CD1c-positive myeloid dendritic cell (primary cell): ENCODE results near the gene TOM1L2.
A peak's percentile ranks its signal among the peaks of the same experiment; 100 is the strongest.
"Not testable (repeated sequence)": the region's sequence is repeated elsewhere in the genome, so short reads cannot be mapped to it uniquely, and the experiment has no call there.

Experiments used
- DNase-seq: peaks from one replicate; pipeline ENCODE4 v3.0.0-alpha.2; 2016; ENCODE audit errors: extremely low spot score

The TOM1L2 gene

DNA sequence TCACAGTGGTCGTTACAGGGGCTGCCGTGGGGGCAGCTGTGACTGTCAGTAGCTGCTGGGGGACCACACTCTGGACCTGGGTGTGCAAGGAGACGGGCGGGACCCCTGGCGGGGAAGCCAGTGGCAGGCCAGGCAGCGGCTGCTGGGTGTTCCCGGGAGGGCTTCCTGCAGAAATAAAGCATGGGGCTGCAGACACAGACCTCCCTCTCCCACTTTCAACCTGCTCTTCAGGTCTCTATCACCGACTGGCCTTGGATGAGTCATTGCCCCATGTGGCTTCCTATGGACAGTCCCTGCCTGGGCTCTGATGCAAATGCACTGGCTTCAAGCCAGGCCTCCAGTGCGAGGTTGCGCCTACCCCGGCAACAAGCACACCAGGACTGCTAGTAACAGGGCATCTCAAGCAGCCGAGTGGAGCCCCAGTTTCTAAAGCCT is 152.6 kb downstream of the TOM1L2 start:
- DNase-seq, result peak; percentile 72

DNA sequence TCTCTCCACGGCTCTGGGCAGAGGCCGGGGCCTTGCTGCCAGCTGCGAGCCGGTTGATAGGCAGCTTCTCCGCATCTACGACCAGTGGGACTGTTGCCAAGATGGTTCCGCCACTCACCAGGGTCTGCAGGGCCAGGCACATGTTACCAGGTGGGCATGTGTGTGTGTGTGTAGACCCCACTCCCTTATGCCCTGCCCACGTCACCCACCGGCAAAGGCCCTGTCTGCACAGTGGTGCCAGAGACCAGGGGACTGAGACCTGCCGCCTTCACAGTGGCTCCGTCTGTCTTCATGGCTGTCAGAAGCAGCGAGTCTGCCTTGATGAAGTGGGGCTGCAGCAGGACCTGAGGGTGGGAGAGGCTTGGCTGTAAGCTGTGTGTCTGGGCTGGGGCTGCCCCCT is 153.1 kb downstream of the TOM1L2 start:
- no peak for DNase-seq

DNA sequence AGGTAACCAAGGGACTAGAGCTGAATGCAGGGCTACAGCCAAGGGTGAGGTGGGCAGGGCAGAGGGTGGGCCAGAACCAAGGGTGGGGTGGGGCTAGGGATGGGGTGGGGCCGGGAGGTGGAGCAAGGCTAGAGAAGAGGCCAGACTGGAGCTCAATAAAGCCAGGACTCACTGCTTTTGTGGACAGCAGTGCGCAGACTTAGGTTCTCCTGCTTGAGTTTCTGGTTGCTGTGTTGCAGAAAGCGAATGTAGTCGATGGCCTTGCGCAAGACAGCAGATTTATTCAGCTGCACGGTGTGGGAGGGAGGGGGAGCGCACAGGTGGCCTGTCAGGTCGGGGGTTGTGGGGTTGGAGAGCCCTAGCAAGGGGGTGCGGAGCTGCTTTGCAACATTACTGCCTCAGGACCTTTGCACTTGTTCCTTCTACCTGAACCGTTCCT is 154.1 kb downstream of the TOM1L2 start:
- peak; percentile 16 for DNase-seq

DNA sequence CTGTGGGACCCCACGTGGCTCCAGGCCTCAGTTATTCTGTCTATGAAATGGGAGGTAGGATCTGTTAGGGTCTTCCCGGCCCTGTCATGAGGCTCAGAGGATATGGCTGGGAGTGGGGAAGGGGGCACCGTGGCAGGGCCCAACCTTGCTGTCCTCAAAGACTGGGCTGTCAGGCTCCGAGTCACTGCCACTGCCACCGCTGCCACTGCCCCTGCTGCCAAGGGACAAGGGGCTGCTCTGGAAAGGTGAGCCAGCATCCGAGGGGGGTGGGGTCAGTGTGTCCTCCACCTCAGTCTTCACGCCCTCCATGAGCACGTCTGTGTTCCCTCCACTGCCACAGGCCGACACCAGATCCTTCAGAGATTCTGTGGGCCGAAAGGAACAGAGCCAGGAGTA is 154.7 kb downstream of the TOM1L2 start:
- DNase-seq, result no peak

DNA sequence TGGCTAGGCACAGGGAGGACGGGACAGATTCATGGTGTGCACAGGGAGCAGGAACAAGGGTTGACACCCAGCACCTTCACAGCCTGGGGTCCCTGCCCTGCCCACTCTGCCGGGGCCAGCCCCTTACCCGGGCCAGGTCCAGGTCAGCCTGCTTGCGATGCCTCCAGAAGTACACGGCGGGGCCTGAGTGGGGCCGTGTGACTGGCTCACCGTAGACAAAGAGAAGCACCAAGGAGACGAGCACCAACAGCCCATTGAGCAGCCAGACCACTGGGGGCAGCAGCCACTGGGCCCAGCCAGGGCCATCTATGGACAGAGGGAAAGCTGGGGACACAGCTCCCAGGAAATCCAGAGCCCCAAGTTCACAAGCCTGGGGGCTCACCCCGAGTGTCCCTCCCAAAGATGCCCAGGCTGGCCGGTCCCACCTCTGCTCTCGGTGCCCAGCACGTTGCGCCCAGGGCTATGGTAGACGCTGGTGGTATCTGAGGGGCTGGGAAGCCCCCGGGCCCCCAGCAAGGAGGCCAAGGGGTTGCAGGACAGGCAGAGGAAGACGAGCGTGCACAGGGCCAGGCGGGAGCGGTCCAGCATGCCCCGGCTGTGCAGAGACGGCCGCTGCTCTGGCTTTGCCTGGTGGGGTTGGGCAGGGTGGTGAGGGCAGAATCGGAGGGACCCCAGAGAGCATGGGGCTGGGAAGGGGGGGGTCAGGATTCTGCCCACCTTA is 155.2 kb downstream of the TOM1L2 start:
- no peak for DNase-seq

DNA sequence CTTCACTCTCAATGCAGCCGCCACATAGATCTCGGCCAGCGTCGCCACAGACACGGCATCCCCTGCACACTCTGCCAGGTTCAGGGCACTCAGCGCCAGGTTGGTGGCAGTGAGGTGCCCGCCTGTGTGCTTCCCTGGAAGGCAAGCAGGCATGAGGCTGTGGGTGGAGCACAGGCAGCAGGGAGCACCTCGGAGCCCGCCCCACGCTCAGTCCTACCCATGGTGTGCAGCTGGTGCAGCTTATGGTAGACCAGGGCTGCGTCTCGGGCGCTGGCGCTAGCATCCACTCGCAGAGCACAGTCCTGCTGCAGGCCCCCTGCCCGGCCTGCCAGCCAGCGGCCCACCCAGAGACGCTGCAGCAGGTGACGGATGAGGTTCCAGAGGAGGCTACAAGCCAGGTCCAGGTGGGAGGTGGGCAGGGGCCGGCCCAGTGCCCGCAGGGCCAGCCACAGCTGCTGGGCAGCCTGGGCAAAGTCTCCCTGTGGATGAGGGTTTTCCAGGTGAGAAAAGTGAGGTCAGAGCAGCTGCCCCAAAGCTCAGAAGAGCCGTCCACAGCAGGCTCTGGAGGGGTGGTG is 155.9 kb downstream of the TOM1L2 start:
- no peak for DNase-seq

DNA sequence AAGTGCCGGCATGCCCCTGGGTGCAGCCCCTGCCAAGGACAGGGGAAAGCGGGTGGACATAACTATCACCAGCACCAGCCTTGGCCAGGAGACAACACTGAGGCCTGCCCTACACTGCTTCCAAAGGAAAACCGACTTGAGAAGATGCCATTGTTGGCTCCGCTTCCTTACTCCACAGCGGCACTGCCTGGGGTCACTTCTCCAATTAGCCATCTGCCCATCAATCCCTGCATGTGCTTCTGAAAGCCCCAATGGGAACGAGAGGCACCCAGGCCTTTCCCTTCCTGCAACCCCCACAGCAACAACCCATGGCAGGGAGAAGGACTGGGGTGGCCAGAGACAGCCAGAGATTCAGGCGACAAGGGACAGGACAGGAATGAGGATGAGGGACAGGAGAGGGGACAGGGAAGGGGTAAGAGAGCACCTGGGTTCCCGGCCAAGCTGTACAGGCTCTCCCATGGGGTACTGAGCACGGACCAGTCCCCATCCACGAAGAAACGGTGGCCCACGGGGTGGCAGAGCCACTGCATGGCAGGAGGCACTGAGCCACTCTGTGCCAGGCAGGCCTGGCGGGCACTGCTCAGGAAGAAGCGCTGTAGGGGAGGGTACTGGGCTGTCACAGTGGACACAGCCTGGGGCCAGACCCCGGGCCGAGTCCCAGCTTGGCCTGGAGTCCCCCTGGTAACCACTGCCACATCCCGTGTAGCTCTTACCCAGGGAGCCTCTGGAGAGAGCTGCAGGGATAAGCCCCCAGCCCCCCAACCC is 156.6 kb downstream of the TOM1L2 start:
- DNase-seq, result no peak

DNA sequence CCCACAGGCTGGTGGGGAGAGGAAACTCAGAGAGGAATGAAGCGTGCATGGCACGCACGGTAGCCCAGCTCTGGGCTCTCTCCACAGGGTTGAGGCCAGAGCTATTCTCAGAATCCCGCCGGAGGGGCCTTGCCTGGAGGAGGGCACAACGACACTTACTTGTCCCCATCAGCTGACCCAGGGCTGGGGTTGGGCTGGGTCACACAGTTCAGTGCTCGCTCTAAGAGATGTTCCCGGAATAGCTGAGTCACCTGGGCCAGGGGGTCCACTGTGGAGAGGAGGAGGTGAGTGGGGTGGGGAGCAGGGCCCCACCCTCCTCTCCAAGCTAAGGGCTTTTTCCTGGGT is 157.2 kb downstream of the TOM1L2 start:
- DNase-seq, result no peak

DNA sequence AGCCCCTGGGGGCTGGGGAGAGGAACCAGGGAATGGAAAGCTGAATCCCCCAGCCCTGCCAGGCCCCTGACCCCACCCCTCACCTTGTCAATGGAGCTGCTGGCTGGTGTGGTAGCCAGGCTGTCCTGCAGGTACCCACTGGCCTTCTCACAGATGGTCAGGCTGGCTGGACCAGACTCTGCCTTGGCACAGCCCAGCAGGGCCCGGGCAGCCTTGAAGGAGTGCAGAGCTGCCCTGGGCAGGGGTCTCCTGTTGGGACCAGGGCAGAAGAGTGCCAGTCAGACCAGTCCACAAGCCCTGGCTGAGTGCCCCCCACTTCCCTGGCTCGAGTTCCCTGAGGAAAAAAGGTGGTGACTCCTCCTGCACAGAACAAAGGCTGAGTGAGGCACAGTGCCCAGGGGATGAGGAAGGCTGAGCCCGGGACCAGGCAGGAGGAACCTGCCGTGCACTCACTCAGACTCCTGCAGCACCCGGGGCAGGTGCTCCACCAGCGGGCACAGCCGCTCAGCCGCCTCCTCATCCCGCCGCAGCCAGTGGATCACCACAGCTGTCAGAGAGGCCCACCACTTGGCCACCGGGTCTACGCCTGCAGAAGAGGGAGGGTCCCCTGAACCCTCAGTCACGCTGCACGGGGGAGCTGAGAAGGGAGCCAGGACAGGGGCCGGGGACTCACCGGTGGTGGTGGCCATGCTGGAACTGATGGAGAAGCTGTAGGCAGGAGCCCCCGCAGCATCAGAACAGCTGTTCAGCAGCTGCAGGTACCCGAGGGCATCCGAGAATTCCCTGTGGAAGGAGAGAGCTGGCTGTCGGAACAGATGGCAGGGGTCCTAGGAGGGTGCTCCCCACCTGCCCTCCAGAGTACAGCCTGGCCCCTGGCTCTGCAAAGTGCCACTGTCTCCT is 157.8 kb downstream of the TOM1L2 start:
- no peak for DNase-seq

DNA sequence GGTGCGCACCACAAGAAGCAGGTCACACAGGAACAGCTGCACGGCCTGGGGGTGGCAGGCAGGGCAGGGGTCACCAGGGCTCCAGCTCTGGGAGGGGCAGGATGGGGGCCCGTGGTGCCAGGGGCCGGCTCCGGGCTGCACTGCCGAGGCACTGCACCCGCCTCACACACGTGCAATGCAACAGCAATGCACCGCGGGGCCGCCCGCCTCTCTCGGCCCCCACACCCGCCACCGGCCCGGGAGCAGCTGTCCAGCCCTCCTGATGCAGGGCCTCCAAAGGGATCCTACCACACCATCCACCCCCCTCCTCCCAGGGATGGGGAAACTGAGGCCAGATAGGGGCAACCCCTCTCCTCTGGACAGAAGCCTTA is 158.5 kb downstream of the TOM1L2 start:
- no peak for DNase-seq

DNA sequence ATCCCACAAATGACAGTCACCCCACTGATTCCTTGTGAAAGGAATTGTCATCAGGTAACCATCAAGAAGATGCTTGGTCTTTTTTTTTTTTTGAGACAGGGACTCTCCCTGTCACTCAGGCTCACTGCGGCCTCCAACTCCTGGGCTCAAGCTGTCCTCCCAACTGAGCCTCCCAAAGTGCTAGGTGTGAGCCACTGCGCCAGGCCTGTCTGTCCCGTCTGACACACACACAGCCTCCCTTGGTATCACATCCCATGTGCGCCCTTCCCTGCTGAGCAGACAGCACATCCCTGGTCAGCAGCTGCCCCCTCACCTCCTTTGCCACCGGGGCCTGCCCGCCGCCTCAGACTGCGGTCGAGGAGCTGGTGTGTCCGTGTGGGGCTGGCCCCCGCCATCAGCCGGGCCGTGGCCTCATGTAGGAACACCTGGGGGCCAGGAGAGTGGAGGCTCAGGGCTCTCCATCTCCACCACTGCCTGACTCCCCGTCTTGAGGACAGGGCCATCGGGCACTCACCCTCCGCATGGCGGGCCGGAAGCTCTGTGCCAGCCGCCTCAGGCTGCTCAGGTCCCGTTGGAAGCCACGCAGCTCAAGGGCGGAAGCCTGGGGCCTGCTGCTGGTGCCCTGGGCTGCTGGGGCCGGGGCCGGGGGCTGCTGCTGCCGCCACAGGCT is 159.0 kb downstream of the TOM1L2 start:
- DNase-seq, result no peak

DNA sequence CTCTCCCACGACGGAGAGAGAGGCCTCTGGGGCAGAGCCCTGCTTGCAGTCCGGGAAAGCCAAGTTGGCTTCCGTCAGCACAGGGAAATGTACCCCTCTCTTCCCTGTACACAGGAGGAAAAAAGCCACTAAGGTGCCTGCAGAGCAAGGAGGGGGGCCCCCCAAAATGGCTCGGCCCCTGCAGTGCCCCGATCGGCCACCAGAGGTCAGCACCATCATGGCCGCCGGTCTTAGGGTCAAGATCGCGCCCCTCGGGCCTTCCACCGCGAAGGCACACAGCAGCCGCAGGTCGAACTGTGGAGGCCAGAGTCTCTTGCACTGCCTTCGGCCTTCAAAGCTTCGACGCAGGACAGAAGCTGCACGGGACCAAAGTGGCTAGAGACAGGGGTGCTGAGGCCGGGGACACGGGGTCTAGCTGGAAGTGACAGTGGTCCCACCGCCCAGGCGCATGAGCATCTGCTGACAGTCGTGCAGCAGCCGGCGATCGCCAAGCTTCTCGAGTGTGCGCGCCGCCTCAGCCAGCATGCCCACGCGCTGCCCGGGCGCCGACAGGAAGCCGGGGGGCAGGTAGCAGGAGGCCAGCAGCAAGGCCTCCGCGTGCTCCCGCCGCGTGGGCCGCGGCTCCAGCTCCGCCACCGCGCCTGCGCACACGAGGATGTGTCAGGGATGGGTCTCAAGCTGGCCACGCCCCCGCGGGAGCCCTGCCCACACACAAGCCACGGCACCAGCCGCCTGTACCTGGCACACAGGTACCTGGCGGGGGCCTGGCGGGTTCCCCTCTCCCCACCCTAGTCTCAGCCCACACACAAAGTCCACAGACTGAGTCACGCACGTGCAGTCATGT is 159.8 kb downstream of the TOM1L2 start:
- DNase-seq, result peak; percentile 68

DNA sequence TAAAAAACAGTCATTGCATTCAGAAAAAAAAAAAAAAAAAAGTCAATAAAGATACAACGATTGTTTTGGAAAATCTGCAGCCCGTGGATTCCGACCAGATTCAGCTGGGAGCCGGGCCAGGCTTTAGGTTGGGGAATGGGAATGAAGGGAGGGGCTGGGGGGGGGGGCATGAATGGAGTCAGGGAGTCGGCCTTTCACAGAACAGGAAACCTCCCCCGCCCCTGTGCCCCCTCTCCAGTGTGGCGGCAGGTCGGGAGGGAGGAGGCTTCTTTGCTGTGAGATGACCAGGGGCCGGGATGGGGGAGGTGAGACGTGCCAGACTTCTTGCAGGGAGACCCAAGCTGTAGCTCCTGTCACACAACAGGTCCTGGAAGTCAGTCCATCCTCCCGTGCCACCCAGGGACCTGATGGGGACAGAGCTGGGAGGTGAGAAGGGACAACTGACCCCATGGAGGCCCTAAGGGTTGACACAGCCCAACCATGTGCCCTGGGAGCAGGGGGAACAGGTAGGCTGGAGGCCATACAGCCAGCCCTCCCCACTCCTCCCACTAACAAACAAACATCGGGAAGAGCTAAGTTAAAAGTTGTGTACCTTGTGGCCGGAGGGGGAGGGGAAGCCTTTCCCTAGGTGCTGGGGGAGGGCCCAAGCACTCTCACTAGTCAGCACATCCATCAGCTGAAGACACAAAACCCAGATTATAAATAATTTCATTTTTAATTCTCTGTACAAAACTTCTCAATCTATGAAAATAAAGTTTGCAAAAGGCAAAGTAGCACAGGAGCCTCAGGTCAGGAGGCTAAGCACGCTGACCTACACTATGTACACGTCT is 160.6 kb downstream of the TOM1L2 start:
- no peak for DNase-seq

DNA sequence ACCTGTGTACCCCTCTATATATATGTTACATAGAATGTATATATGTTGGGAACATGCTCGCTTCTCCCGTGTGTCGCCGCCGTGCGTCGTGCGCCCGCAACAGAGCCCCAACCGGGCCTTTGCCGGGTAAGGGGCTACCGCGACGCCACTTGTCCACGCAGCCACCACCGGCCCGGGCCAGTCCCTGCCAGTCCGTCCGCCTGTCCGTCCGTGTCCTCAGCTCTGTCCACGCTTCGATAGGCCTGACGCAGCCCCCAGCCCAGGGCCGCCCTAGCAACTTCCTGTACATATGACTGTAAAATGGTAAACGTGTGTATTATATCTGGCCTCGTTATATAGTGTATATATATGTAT is 161.3 kb downstream of the TOM1L2 start:
- no peak for DNase-seq

DNA sequence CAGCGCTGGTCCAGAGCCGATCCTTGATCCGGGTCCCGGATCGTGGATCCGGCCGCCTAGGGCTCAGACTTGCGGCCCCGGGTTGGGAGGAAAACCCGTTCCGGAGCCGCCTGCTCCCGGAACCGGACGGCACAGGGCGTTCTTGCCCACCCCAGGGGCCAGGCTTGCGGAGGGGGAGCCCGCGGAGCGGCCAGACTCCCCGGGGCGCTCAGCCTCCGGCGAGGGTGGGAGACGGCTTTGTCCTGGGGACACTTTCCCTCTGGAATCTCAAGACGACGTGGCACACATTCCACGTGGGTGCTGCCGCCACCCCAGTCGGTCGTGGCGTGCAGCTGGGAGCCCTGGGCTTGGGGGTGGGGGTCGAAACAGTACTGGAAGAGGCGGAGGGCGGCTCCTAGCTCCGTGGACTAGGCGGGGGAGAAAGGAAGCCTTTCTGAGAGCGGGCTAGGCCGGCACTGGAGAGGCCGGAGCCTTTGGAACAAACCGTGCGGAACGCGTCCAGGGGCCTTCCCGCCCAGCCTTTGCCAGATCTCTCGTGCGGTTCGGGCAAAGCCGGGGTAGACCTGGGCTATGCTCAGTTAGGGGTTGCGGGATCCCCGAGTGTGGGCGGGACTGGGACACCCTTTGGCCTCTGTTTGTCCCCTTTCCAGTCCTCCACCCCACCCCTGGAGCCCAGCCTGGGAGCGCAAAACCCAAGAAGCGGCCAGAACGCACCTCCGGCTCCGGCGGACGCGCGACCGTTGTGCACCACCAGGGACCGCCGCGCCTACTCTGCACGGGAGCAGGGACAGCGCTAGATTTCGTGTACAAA is 161.9 kb downstream of the TOM1L2 start:
- DNase-seq, result no peak

DNA sequence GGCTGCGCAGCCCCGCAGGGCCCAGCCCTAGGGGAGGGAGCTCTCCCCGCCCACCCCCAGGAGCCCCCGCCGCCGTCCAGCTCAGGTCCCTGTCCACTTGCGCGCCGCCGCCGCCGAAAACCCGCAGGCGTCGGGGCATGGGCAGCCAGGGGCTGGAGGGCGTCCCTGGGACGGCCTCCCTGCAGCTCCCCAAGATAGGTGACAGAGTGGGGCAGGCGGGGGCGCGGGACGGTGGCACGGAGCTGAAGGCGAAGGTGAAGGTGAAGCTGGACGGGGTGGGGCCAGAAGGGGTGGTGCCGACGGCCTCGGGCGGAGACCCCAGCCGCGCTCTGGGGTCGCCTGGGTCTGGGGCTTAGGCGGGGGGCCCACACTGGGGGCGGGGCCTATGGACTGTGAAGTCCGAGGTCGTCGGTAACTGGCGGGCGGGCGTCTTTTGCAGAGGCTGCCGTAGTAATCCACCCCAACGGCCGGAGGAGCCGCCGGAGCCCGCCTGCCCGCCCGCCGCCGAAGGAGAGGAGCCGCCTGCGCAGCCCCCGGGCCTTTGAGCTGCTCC is 162.6 kb downstream of the TOM1L2 start:
- DNase-seq, result no peak

DNA sequence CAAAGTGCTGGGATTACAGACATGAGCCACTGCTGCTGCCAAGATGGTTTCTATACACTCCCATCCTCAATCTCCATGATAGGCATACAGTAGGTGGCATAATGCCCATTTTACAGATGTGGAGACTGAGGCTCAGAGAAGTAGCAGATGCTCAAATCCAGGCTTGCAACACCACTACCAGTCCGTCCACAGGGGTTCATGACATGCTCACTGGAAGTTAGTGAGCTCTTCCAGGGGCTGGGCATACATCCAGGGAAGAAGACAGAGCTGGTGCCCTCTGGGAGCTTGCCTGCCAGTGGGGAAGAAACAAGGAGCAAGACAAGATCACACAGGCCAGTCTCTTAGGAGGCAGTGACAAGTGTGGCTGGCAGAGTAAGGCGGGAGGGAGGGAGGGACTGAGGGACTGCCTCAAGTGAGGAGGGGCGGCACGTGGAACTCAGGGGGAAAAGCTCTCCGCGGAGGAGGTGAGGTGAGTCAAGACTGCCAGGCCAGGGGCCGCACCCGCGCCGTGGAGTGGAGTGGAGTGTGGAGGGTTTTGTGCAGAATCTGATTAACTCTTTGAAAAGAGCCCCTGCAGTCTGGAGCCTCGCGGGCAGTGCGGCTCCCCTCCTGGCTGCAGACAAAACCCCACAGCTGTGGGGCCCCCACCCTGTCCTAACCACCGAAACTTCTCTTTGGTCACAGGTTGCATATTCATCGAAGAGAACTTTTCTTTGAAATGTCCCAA is 163.3 kb downstream of the TOM1L2 start:
- no peak for DNase-seq

DNA sequence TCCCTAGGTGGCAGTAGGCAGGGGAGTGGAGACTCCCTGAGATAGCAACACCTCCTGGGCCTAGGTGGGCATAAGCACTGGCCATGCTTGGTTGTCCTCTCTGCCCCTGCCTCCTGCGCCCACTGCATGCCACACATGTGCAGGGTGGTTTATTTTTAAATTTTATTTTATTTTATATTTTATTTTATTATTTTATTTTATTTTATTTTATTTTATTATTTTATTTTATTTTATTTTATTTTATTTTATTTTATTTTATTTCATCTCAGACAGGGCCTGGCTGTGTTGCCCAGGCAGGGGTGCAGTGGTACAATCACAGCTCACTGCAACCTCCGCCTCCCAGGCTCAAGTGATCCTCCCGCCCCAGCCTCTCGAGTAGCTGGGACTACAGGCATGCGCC is 164.0 kb downstream of the TOM1L2 start:
- DNase-seq, result not testable (repeated sequence)
